ENCODE results near the gene KCNJ5.

KCNJ5 gene

GRCh38 chr11:128936606-128937251 lies 45.6 kb downstream of the KCNJ5 start:
- H3K4me2 ChIP-seq (ENCODE audit: insufficient read depth, low read length): no peak overlapping the region

GRCh38 chr11:128937480-128937879 lies 46.3 kb downstream of the KCNJ5 start:
- Histone ChIP-seq H3K79me2 (ENCODE audit: insufficient read depth, low read length) (no peaks in the 10 kb centered on the region), H2AFZ (ENCODE audit: low read depth, low read length) (no peak overlapping the region), H3K4me1 (ENCODE audit: insufficient read depth, low read length) (no peaks in the 10 kb centered on the region), H3K4me3 (ENCODE audit: low read depth in 1 of 2, low read length in 2 of 2) (no peak overlapping the region), H3K36me3 (ENCODE audit: insufficient read depth, low read length) (no peaks in the 10 kb centered on the region), H3K4me2 (ENCODE audit: insufficient read depth, low read length) (no peak overlapping the region), H3K27me3 (ENCODE audit: insufficient read depth, low read length, poor library complexity) (no peaks in the 10 kb centered on the region), H3K9ac (ENCODE audit: low read depth, low read length) (no peak overlapping the region), H3K27ac (ENCODE audit: low read length) (no peak overlapping the region), H4K20me1 (ENCODE audit: insufficient read depth, low read length) (no peaks in the 10 kb centered on the region), H3K9me3 (ENCODE audit: insufficient read depth, low read length, severe bottlenecking) (no peaks in the 10 kb centered on the region)
- no peak for DNase-seq
- ATAC-seq (ENCODE audit: insufficient read depth, low read depth): no peak
- no peak for TF ChIP-seq EZH2 (IDR thresholded peaks at IDR 0.05; ENCODE audit: borderline replicate concordance, low read depth, low read length, severe bottlenecking)
- no peak for TF ChIP-seq CTCF (IDR thresholded peaks at IDR 0.05; ENCODE audit: borderline replicate concordance, extremely low read depth, low read length, poor library complexity, severe bottlenecking)

More at GRCh38 chr11:128936606-128937251, 45.6 kb downstream of the KCNJ5 start:
- ATAC-seq (ENCODE audit: insufficient read depth, low read depth): no peak
- Histone ChIP-seq H3K27me3 (ENCODE audit: insufficient read depth, low read length, poor library complexity) (no peaks in the 10 kb centered on the region), H2AFZ (ENCODE audit: low read depth, low read length) (no peak overlapping the region), H3K4me1 (ENCODE audit: insufficient read depth, low read length) (no peaks in the 10 kb centered on the region), H3K79me2 (ENCODE audit: insufficient read depth, low read length) (no peaks in the 10 kb centered on the region), H3K9ac (ENCODE audit: low read depth, low read length) (no peak overlapping the region), H3K36me3 (ENCODE audit: insufficient read depth, low read length) (no peaks in the 10 kb centered on the region), H3K4me3 (ENCODE audit: low read depth in 1 of 2, low read length in 2 of 2) (no peak overlapping the region), H3K27ac (ENCODE audit: low read length) (no peak overlapping the region), H3K9me3 (ENCODE audit: insufficient read depth, low read length, severe bottlenecking) (no peaks in the 10 kb centered on the region), H4K20me1 (ENCODE audit: insufficient read depth, low read length) (no peaks in the 10 kb centered on the region)
- no peak for DNase-seq
- TF ChIP-seq CTCF (IDR thresholded peaks at IDR 0.05; ENCODE audit: borderline replicate concordance, extremely low read depth, low read length, poor library complexity, severe bottlenecking) (no peak), EZH2 (IDR thresholded peaks at IDR 0.05; ENCODE audit: borderline replicate concordance, low read depth, low read length, severe bottlenecking) (no peak)

GRCh38 chr11:128938156-128938885 lies 47.2 kb downstream of the KCNJ5 start:
- TF ChIP-seq EZH2 (IDR thresholded peaks at IDR 0.05; ENCODE audit: borderline replicate concordance, low read depth, low read length, severe bottlenecking): no peak
- no peak for TF ChIP-seq CTCF (IDR thresholded peaks at IDR 0.05; ENCODE audit: borderline replicate concordance, extremely low read depth, low read length, poor library complexity, severe bottlenecking)
- Histone ChIP-seq H2AFZ (ENCODE audit: low read depth, low read length) (no peak overlapping the region), H3K79me2 (ENCODE audit: insufficient read depth, low read length) (no peaks in the 10 kb centered on the region), H3K36me3 (ENCODE audit: insufficient read depth, low read length) (no peaks in the 10 kb centered on the region), H3K4me1 (ENCODE audit: insufficient read depth, low read length) (no peaks in the 10 kb centered on the region), H3K9me3 (ENCODE audit: insufficient read depth, low read length, severe bottlenecking) (no peaks in the 10 kb centered on the region), H4K20me1 (ENCODE audit: insufficient read depth, low read length) (no peaks in the 10 kb centered on the region), H3K4me2 (ENCODE audit: insufficient read depth, low read length) (no peak overlapping the region), H3K27me3 (ENCODE audit: insufficient read depth, low read length, poor library complexity) (no peaks in the 10 kb centered on the region), H3K4me3 (ENCODE audit: low read depth in 1 of 2, low read length in 2 of 2) (no peak overlapping the region), H3K27ac (ENCODE audit: low read length) (no peak overlapping the region), H3K9ac (ENCODE audit: low read depth, low read length) (no peak overlapping the region)
- DNase-seq (no peak), ATAC-seq (ENCODE audit: insufficient read depth, low read depth) (no peak)
